ENCODE data around the gene VTN.
A peak's percentile ranks its signal among the peaks of the same experiment; 100 is the strongest.

VTN gene

DNA sequence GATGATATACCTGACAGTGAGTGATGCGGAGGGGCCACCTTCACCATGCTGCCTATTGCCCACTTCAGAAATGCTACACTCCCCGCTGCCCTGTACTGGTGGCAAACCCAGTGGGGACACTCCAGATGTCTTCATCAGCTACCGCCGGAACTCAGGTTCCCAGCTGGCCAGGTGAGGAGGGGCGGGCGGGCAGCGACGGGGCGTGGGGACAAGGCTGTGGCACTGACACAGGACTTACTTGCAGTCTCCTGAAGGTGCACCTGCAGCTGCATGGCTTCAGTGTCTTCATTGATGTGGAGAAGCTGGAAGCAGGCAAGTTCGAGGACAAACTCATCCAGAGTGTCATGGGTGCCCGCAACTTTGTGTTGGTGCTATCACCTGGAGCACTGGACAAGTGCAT, 18.0 kb upstream of the VTN start:
- no peak for ATAC-seq (ENCODE audit: insufficient read depth, low read depth)
- no peak for TF ChIP-seq EZH2 (IDR thresholded peaks at IDR 0.05; ENCODE audit: borderline replicate concordance, low read depth, low read length, severe bottlenecking)
- TF ChIP-seq, protein P1, sequence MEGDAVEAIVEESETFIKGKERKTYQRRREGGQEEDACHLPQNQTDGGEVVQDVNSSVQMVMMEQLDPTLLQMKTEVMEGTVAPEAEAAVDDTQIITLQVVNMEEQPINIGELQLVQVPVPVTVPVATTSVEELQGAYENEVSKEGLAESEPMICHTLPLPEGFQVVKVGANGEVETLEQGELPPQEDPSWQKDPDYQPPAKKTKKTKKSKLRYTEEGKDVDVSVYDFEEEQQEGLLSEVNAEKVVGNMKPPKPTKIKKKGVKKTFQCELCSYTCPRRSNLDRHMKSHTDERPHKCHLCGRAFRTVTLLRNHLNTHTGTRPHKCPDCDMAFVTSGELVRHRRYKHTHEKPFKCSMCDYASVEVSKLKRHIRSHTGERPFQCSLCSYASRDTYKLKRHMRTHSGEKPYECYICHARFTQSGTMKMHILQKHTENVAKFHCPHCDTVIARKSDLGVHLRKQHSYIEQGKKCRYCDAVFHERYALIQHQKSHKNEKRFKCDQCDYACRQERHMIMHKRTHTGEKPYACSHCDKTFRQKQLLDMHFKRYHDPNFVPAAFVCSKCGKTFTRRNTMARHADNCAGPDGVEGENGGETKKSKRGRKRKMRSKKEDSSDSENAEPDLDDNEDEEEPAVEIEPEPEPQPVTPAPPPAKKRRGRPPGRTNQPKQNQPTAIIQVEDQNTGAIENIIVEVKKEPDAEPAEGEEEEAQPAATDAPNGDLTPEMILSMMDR (IDR thresholded peaks at IDR 0.05; ENCODE audit: borderline replicate concordance, extremely low read depth, low read length, poor library complexity, severe bottlenecking): no peak

DNA sequence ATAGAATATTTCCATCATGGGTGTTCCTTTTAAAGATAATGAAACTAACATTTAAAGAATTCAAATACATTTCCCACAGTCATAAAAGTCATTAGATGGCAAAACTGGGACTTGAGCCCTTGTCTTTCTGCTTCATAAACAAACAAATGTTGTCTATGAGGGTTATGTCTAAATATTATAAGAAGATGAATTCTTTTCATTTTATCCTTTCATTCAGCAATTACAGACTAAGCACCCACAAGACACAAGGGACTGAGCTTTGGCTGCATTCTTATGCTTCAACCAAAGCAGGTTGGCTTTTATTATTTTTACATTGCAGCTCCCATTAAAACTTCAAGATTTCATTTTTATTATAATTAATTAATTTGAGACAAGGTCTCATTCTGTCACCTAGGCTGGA, 16.3 kb upstream of the VTN start:
- no peaks in the 10 kb centered on the region for H3K79me2 ChIP-seq (ENCODE audit: insufficient read depth, low read length)
- H3K9me3 ChIP-seq (ENCODE audit: insufficient read depth, low read length, severe bottlenecking): no peaks in the 10 kb centered on the region
- DNase-seq (no peak), ATAC-seq (ENCODE audit: insufficient read depth, low read depth) (no peak)
- H3K4me2 ChIP-seq (ENCODE audit: insufficient read depth, low read length): no peak overlapping the region
- no peak overlapping the region for H3K4me3 ChIP-seq (ENCODE audit: low read depth in 1 of 2, low read length in 2 of 2)
- H3K9ac ChIP-seq (ENCODE audit: low read depth, low read length): no peak overlapping the region
- no peaks in the 10 kb centered on the region for H3K27me3 ChIP-seq (ENCODE audit: insufficient read depth, low read length, poor library complexity)
- no peaks in the 10 kb centered on the region for H3K36me3 ChIP-seq (ENCODE audit: insufficient read depth, low read length)
- no peak overlapping the region for H3K27ac ChIP-seq (ENCODE audit: low read length)
- no peak overlapping the region for H2AFZ ChIP-seq (ENCODE audit: low read depth, low read length)
- H4K20me1 ChIP-seq (ENCODE audit: insufficient read depth, low read length): no peaks in the 10 kb centered on the region
- H3K4me1 ChIP-seq (ENCODE audit: insufficient read depth, low read length): peaks cover 21% of the 10 kb centered on the region
- TF ChIP-seq, protein P1 (IDR thresholded peaks at IDR 0.05; ENCODE audit: borderline replicate concordance, extremely low read depth, low read length, poor library complexity, severe bottlenecking): no peak
- TF ChIP-seq EZH2 (IDR thresholded peaks at IDR 0.05; ENCODE audit: borderline replicate concordance, low read depth, low read length, severe bottlenecking): no peak

More for the DNA sequence above, 18.0 kb upstream of the VTN start:
- Histone ChIP-seq H3K4me1 (ENCODE audit: insufficient read depth, low read length) (peaks cover 21% of the 10 kb centered on the region), H4K20me1 (ENCODE audit: insufficient read depth, low read length) (no peaks in the 10 kb centered on the region), H3K4me3 (ENCODE audit: low read depth in 1 of 2, low read length in 2 of 2) (no peak overlapping the region), H3K27me3 (ENCODE audit: insufficient read depth, low read length, poor library complexity) (no peaks in the 10 kb centered on the region), H3K9me3 (ENCODE audit: insufficient read depth, low read length, severe bottlenecking) (no peaks in the 10 kb centered on the region), H3K4me2 (ENCODE audit: insufficient read depth, low read length) (no peak overlapping the region), H3K36me3 (ENCODE audit: insufficient read depth, low read length) (no peaks in the 10 kb centered on the region), H2AFZ (ENCODE audit: low read depth, low read length) (no peak overlapping the region), H3K27ac (ENCODE audit: low read length) (no peak overlapping the region), H3K9ac (ENCODE audit: low read depth, low read length) (no peak overlapping the region), H3K79me2 (ENCODE audit: insufficient read depth, low read length) (no peaks in the 10 kb centered on the region)
- DNase-seq: no peak

- Histone ChIP-seq H3K27me3 (ENCODE audit: insufficient read depth, low read length, poor library complexity) (no peaks in the 10 kb centered on the region), H3K79me2 (ENCODE audit: insufficient read depth, low read length) (no peaks in the 10 kb centered on the region), H3K4me1 (ENCODE audit: insufficient read depth, low read length) (peaks cover 21% of the 10 kb centered on the region), H4K20me1 (ENCODE audit: insufficient read depth, low read length) (no peaks in the 10 kb centered on the region), H3K36me3 (ENCODE audit: insufficient read depth, low read length) (no peaks in the 10 kb centered on the region), H3K4me2 (ENCODE audit: insufficient read depth, low read length) (peak overlapping the region; percentile 79), H2AFZ (ENCODE audit: low read depth, low read length) (0 out of 2 replicates have a peak overlapping the region, but pooled peaks have one; percentile 89), H3K27ac (ENCODE audit: low read length) (no peak overlapping the region), H3K4me3 (ENCODE audit: low read depth in 1 of 2, low read length in 2 of 2) (peak overlapping the region in 1 of 2 experiments; percentile 85; a peak in 2 of 4 replicates), H3K9ac (ENCODE audit: low read depth, low read length) (no peak overlapping the region), H3K9me3 (ENCODE audit: insufficient read depth, low read length, severe bottlenecking) (no peaks in the 10 kb centered on the region)
- no peak for DNase-seq
- TF ChIP-seq, protein P1 (IDR thresholded peaks at IDR 0.05; ENCODE audit: borderline replicate concordance, extremely low read depth, low read length, poor library complexity, severe bottlenecking): no peak
- no peak for TF ChIP-seq EZH2 (IDR thresholded peaks at IDR 0.05; ENCODE audit: borderline replicate concordance, low read depth, low read length, severe bottlenecking)
- no peak for ATAC-seq (ENCODE audit: insufficient read depth, low read depth)
These were observed 15.3 kb upstream of the VTN start for GRCh38 chr17:28385406-28385805.

- Histone ChIP-seq H3K9ac (ENCODE audit: low read depth, low read length) (peak overlapping the region; percentile 63), H3K36me3 (ENCODE audit: insufficient read depth, low read length) (no peaks in the 10 kb centered on the region), H3K27ac (ENCODE audit: low read length) (peak overlapping the region; percentile 73; the same call in 1 of the 2 replicates), H4K20me1 (ENCODE audit: insufficient read depth, low read length) (no peaks in the 10 kb centered on the region), H3K9me3 (ENCODE audit: insufficient read depth, low read length, severe bottlenecking) (no peaks in the 10 kb centered on the region), H3K79me2 (ENCODE audit: insufficient read depth, low read length) (no peaks in the 10 kb centered on the region), H3K4me3 (ENCODE audit: low read depth in 1 of 2, low read length in 2 of 2) (peak overlapping the region; percentile 33 to 85; a peak in 3 of 4 replicates), H3K4me2 (ENCODE audit: insufficient read depth, low read length) (peak overlapping the region; percentile 79), H3K27me3 (ENCODE audit: insufficient read depth, low read length, poor library complexity) (no peaks in the 10 kb centered on the region), H3K4me1 (ENCODE audit: insufficient read depth, low read length) (peaks cover 21% of the 10 kb centered on the region), H2AFZ (ENCODE audit: low read depth, low read length) (peak overlapping the region; percentile 89)
- TF ChIP-seq, protein P1 (IDR thresholded peaks at IDR 0.05; ENCODE audit: borderline replicate concordance, extremely low read depth, low read length, poor library complexity, severe bottlenecking): no peak
- TF ChIP-seq EZH2 (IDR thresholded peaks at IDR 0.05; ENCODE audit: borderline replicate concordance, low read depth, low read length, severe bottlenecking): no peak
- no peak for DNase-seq
- ATAC-seq (ENCODE audit: insufficient read depth, low read depth): no peak
These were observed 14.9 kb upstream of the VTN start for GRCh38 chr17:28385037-28385400.

Data from DND-41 (cell line).